GM21825 (cell line): Measurements from ENCODE around the gene DVL1.
"Not testable (repeated sequence)": the region's sequence is repeated elsewhere in the genome, so short reads cannot be mapped to it uniquely, and the experiment has no call there.

ENCODE experiments used
- ATAC-seq: cut with Tn5 transposase; IDR thresholded peaks from one replicate; pipeline ENCODE4 v1.9.1; 2021; ENCODE audit warnings: mild to moderate bottlenecking, moderate library complexity; ENCODE audit not compliant: unreplicated experiment

The DVL1 gene

GRCh38 chr1:1373815-1374588, 24.8 kb upstream of the DVL1 start:
- ATAC-seq: no peak

GRCh38 chr1:1373051-1373814, 24.0 kb upstream of the DVL1 start:
- no peak for ATAC-seq

GRCh38 chr1:1371746-1372711, 22.8 kb upstream of the DVL1 start:
- ATAC-seq: no peak

GRCh38 chr1:1371364-1371745, 22.1 kb upstream of the DVL1 start:
- ATAC-seq: no peak

GRCh38 chr1:1370771-1371300, 21.6 kb upstream of the DVL1 start:
- no peak for ATAC-seq

- ATAC-seq: not testable (repeated sequence)
Measured at GRCh38 chr1:1370094-1370493, 20.9 kb upstream of the DVL1 start.

GRCh38 chr1:1367315-1367714, 18.1 kb upstream of the DVL1 start:
- ATAC-seq: no peak

GRCh38 chr1:1366699-1367066, 17.5 kb upstream of the DVL1 start:
- no peak for ATAC-seq

- no peak for ATAC-seq
Measured at GRCh38 chr1:1365875-1366698, 16.9 kb upstream of the DVL1 start.

GRCh38 chr1:1364266-1364665, 15.0 kb upstream of the DVL1 start:
- no peak for ATAC-seq

GRCh38 chr1:1361982-1362423, 12.8 kb upstream of the DVL1 start:
- ATAC-seq: no peak

- ATAC-seq: no peak
Measured at GRCh38 chr1:1361233-1361981, 12.2 kb upstream of the DVL1 start.

GRCh38 chr1:1360506-1361169, 11.4 kb upstream of the DVL1 start:
- ATAC-seq: no peak

GRCh38 chr1:1359664-1360468, 10.6 kb upstream of the DVL1 start:
- ATAC-seq: no peak

GRCh38 chr1:1359308-1359663, 10.1 kb upstream of the DVL1 start:
- ATAC-seq: no peak

- no peak for ATAC-seq
Measured at GRCh38 chr1:1358433-1359271, 9.4 kb upstream of the DVL1 start, which contains the start of gene MXRA8. Gene MXRA8 (minus strand): TSS chr1:1358555. CDS start chr1:1358504, 51 bp downstream.

GRCh38 chr1:1357871-1358432, 8.7 kb upstream of the DVL1 start:
- ATAC-seq: no peak
